Ovary (tissue), 9 donors: Measurements from ENCODE around the gene SMIM13. TPM values are rescaled to one million over a fixed set of nuclear protein-coding genes. Genes with fewer than 3 reads are reported as not detected.

ENCODE experiments used
- DNase-seq, 5 donors: peaks; one replicate each; pipeline ENCODE4 v3.0.0-alpha.2; 2019 to 2020
- H3K27ac ChIP-seq, 2 donors: fragments of 200-600 bp; one replicate each; pipeline versions ENCODE4 v1.5.1 to v1.8.0; 2019 to 2022
- H3K27me3 ChIP-seq: fragments of 200-600 bp; one replicate; pipeline ENCODE4 v1.8.0; 2022
- H3K36me3 ChIP-seq: fragments of 200-600 bp; sonication (generic); one replicate; pipeline ENCODE4 v1.5.1; 2019
- H3K4me1 ChIP-seq: one replicate; pipeline ENCODE4 v1.8.1; 2013; ENCODE audit warnings: mild to moderate bottlenecking, moderate library complexity; ENCODE audit not compliant: insufficient read depth
- H3K4me3 ChIP-seq: fragments of 200-600 bp; sonication (generic); one replicate; pipeline ENCODE4 v1.5.1; 2017
- H3K9me3 ChIP-seq, 2 donors: fragments of 200-600 bp in 1 of 2; sonication (generic) in 1 of 2; one replicate each; pipeline versions ENCODE4 v1.5.1 to v1.8.1; 2013 to 2019; ENCODE audit warnings: mild to moderate bottlenecking in 1 of 2, moderate library complexity in 1 of 2
- EP300 ChIP-seq: sonication (generic); formaldehyde crosslinking; IDR thresholded peaks from one replicate; pipeline ENCODE4 v1.6.1; 2017; ENCODE audit warnings: antibody characterized with exemption
- POLR2A ChIP-seq: fragments of 450-650 bp; IDR thresholded peaks from one replicate; pipeline ENCODE4 v1.6.1; 2017; ENCODE audit warnings: antibody characterized with exemption, mild to moderate bottlenecking, moderate library complexity
- WGBS, 3 donors: extraction: QIAGEN DNeasy Blood & Tissue Kit in 1 of 3; methylation state at CpG; one replicate each; pipeline versions ENCODE4 v1.1.5 to v1.1.7; 2013 to 2017; 5-methylcytosine and 5-hydroxymethylcytosine counted together
- intact Hi-C, 4 donors: fragments of 100-400 bp; cut with DNase I; formaldehyde crosslinking; loops; one replicate each; pipeline versions ENCODE4 v1.11.0 to v1.15.1; 2022 to 2023
- polyA plus RNA-seq, 2 donors: library from polyadenylated mRNA; stranded (reverse); fragments of 200-250 nt in 1 of 2; fragments of 350-450 nt in 1 of 2; fragmentation: Illumina TruSeq in 1 of 2; extraction: RNeasy Lipid Tissue Mini Kit (QIAGEN cat#74804) in 1 of 2; gene quantifications; one replicate each; pipeline ENCODE4 v1.2.3, GENCODE V29; 2013 to 2014
- total RNA-seq, 7 donors: library from RNA; depleted of rRNA in 2 of 7; stranded (reverse); fragments of >200 nt in 2 of 7; fragmentation: NEBNext Ultra II Directional in 3 of 7; extraction: Animal tissue kit (Norgen Biotek cat#: 25700) in 3 of 7; gene quantifications; one replicate each; pipeline versions ENCODE4 v1.1.0 to v1.2.4, GENCODE V29; 2016 to 2023
- TF ChIP-seq, protein P1 (sequence below), 3 donors: fragments of 450-650 bp in 2 of 3; fragments of 200-600 bp in 1 of 3; IDR thresholded peaks; one replicate each; pipeline versions ENCODE4 v1.5.1 to v1.8.0; 2016 to 2022; ENCODE audit warnings: antibody characterized with exemption in 3 of 3, mild to moderate bottlenecking in 1 of 3
- donor health status: DM: no; HTN: no; CAD: no; lungs with moderate emphysema.
- donor health status: DM: no; HTN: no; CAD: no.
- donor health status: Bipolar disorder and iron deficiency.
- donor health status: DM: yes; HTN: yes; CAD: no.
- donor health status: DM: no; HTN: no; CAD: no.
- donor health status: DM: yes; HTN: yes; CAD: no.

Gene SMIM13
- total and polyA plus RNA-seq, 9 donors, result 3.6 to 8.4 (median 6.0) TPM

DNA sequence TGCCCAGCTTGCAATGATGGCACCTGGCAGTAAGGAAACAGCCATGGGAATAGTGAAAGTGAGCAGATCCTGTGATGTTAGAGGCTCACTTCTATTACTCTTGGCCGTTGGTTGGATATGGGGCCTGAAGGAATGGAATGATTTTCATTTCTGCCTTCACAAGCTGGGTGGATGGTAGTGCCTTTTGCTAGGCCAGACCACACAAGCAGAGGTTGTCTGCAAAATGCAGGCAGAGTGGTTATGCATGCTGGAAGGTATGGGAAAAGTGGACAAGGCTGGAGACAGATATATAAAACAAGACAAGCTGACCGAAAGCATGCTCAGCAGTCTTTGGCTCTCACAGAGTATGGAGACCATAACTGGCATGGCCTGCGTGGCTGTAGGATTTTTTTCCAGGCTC is 68.6 kb downstream of the SMIM13 start:
- WGBS, 3 donors, result 94 to 97% (median 95%) methylated on average over 3 of the region's 3 CpGs
- TF ChIP-seq, protein P1, sequence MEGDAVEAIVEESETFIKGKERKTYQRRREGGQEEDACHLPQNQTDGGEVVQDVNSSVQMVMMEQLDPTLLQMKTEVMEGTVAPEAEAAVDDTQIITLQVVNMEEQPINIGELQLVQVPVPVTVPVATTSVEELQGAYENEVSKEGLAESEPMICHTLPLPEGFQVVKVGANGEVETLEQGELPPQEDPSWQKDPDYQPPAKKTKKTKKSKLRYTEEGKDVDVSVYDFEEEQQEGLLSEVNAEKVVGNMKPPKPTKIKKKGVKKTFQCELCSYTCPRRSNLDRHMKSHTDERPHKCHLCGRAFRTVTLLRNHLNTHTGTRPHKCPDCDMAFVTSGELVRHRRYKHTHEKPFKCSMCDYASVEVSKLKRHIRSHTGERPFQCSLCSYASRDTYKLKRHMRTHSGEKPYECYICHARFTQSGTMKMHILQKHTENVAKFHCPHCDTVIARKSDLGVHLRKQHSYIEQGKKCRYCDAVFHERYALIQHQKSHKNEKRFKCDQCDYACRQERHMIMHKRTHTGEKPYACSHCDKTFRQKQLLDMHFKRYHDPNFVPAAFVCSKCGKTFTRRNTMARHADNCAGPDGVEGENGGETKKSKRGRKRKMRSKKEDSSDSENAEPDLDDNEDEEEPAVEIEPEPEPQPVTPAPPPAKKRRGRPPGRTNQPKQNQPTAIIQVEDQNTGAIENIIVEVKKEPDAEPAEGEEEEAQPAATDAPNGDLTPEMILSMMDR (IDR thresholded peaks at IDR 0.05), result no peak
- TF ChIP-seq EP300, result no peak
- TF ChIP-seq POLR2A, result no peak
- Histone ChIP-seq H3K4me3 (no peak overlapping the region), H3K9me3 (no peaks in the 10 kb centered on the region), H3K27me3 (no peaks in the 10 kb centered on the region), H3K27ac (no peak overlapping the region), H3K4me1 (no peaks in the 10 kb centered on the region), H3K36me3 (no peaks in the 10 kb centered on the region)
- intact Hi-C loops, result no loop called here
- no peak for DNase-seq

DNA sequence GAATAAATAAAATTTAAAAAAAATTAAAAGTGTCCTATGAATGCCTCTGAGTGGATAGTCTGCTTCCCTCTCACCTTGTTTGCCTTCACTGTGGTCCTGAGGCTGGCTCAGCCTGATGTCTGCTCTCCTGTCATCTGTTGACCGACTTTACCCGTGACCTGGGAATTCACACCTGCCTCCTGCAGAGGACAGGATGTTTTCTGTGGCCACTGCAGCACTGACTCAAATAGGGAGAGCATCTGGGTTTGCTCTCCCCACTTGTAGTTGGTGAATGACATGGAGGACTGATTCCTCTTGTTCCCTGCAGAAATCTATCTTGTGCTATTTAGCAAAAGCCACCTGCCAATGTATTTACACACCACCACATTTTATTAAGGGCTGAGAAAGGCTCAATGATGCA is 70.3 kb downstream of the SMIM13 start:
- Histone ChIP-seq H3K4me3 (no peak overlapping the region), H3K4me1 (no peaks in the 10 kb centered on the region), H3K9me3 (no peaks in the 10 kb centered on the region), H3K36me3 (no peaks in the 10 kb centered on the region), H3K27ac (no peak overlapping the region), H3K27me3 (no peaks in the 10 kb centered on the region)
- 89 to 94% (median 89%) methylated on average over 2 of the region's 2 CpGs for WGBS, 3 donors
- intact Hi-C loops, result no loop called here
- TF ChIP-seq, protein P1 (IDR thresholded peaks at IDR 0.05), result no peak
- TF ChIP-seq POLR2A, result no peak
- no peak for TF ChIP-seq EP300
- no peak for DNase-seq

DNA sequence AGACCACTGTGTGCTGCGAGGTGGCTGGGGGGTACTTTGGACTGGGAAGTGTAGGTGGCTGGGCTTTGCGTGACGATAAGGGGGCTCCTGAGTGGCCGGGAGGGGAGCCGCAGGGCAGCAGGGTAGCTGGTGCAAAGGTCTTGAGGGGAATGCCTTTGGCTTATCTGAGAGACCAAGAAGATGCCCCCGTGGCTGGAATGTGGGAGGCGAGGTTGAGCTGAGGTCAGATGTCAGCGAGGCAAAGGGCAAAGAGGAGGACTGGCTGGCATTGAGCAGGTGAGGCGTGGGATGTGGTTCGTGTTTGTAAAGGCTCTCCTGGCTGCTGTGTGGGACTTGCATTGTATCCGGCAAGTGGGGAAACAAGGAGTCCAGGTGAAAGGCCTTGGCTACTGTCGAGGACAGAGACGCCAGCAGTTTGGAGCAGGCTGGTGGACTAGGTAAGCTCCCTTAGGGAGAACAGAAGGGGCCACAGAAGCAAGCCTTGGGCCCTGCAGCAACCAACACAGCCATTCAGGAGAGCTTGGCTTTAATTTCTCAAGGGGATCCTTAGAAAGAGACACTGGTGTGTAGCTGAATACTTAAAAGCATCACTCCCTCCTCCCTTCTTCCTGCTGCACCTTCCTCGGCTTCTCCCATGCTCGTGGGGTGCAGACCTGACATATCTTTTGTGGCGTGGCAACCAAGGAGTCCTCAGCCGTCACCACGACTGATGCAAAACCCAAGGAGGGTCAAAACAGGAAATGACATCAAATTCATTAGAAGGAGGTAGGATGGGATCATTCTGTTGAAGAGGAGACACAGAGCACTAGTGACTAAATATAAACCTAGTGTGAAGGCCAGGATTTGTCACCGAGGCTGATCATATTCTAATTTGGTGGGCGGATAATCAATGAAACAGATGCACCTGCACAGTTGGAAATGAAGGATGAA is 71.3 kb downstream of the SMIM13 start:
- intact Hi-C loops, result no loop called here
- 74 to 80% (median 75%) methylated on average over 20 of the region's 20 CpGs for WGBS, 3 donors
- TF ChIP-seq, protein P1 (IDR thresholded peaks at IDR 0.05), result no peak
- TF ChIP-seq POLR2A (no peak), EP300 (no peak)

DNA sequence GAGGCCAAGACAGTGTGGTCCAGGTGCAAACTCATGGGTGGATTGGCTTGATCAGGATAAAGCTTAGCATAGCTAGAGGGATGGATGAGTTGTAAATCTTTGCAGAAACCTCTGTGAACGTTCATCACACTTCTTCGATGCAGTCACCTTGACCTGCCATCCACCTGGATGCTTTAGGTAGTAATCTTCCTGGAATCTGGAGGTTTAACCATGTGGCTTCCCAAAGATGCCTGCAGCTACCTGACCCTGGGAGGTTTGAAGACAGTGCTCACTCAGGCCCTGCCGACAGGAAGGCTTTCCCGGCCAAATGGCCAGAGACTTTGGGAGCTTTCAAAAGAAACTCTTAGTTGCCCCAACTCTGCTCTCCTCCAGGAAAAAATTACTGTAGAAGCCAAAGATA is 73.3 kb downstream of the SMIM13 start:
- Histone ChIP-seq H3K4me3 (no peak overlapping the region), H3K27me3 (no peaks in the 10 kb centered on the region), H3K36me3 (no peaks in the 10 kb centered on the region), H3K9me3 (no peaks in the 10 kb centered on the region), H3K27ac (no peak overlapping the region), H3K4me1 (no peaks in the 10 kb centered on the region)
- WGBS, 3 donors, result 28 to 46% (median 31%) methylated on average over 4 of the region's 4 CpGs
- DNase-seq, result no peak
- TF ChIP-seq POLR2A (no peak), EP300 (no peak)
- TF ChIP-seq, protein P1 (IDR thresholded peaks at IDR 0.05), result no peak
- intact Hi-C loops, result no loop called here

More for the DNA sequence above, 71.3 kb downstream of the SMIM13 start:
- Histone ChIP-seq H3K27ac (no peak overlapping the region), H3K36me3 (no peaks in the 10 kb centered on the region), H3K4me1 (no peaks in the 10 kb centered on the region), H3K9me3 (no peaks in the 10 kb centered on the region), H3K4me3 (no peak overlapping the region), H3K27me3 (no peaks in the 10 kb centered on the region)
- no peak for DNase-seq
